B cell (primary cell): ENCODE measurements around the gene LTO1. TPM values are rescaled to one million over a fixed set of nuclear protein-coding genes. Genes with fewer than 3 reads are reported as not detected.

Source experiments
- ATAC-seq: fragments of 200-7000 bp; cut with Tn5 transposase; one replicate; pipeline ENCODE4 v1.10.0; 2021; ENCODE audit warnings: low read depth, mild to moderate bottlenecking, moderate number of reproducible peaks, moderate library complexity
- CTCF ChIA-PET: fragments of 350-600 bp; sonication (Branson Sonifier 250); formaldehyde crosslinking; loops from one replicate; lab custom pipeline; 2021; ENCODE audit warnings: antibody characterized with exemption, inconsistent platforms; lab: Charles Lee
- POLR2A ChIA-PET: fragments of 350-600 bp; sonication (Branson Sonifier 250); formaldehyde crosslinking; loops from one replicate; lab custom pipeline; 2021; ENCODE audit warnings: antibody characterized with exemption; lab: Charles Lee
- DNase-seq: peaks from one replicate; pipeline ENCODE4 v3.0.0; 2013
- H2AFZ ChIP-seq: 2 replicates; pipeline ENCODE4 v1.6.1; 2012; ENCODE audit warnings: mild to moderate bottlenecking, low read depth, low read length; ENCODE audit not compliant: insufficient read depth, poor library complexity, severe bottlenecking
- H3K27ac ChIP-seq, 2 donors: 1 replicate in 1 of 2; 2 replicates in 1 of 2; pipeline ENCODE4 v1.5.1; 2012 to 2013; ENCODE audit warnings: low read length in 2 of 2, mild to moderate bottlenecking in 2 of 2, moderate library complexity in 1 of 2
- H3K27me3 ChIP-seq, 4 experiments: fragments of 200-600 bp in 1 of 4; sonication (generic) in 1 of 4; replicated peaks in 1 of 4; 1 replicate in 2 of 4; 2 replicates in 2 of 4; pipeline versions ENCODE4 v1.6.1 to v1.7.0; 2013 to 2016; ENCODE audit warnings: low read length in 3 of 4, mild to moderate bottlenecking in 2 of 4, mixed read lengths in 1 of 4, moderate library complexity in 1 of 4; ENCODE audit not compliant: insufficient read depth in 4 of 4, control insufficient read depth in 3 of 4; ENCODE audit errors: control extremely low read depth in 1 of 4
- H3K36me3 ChIP-seq, 2 experiments: replicated peaks in 1 of 2; 1 replicate in 1 of 2; 2 replicates in 1 of 2; pipeline versions ENCODE4 v1.6.1 to v1.7.1; 2013; ENCODE audit warnings: low read length in 1 of 2; ENCODE audit not compliant: insufficient read depth in 2 of 2, control insufficient read depth in 1 of 2; ENCODE audit errors: control extremely low read depth in 1 of 2, extremely low read depth in 1 of 2
- H3K4me1 ChIP-seq, 2 donors: fragments of 200-600 bp in 1 of 2; sonication (generic) in 1 of 2; 1 replicate in 1 of 2; 2 replicates in 1 of 2; pipeline versions ENCODE4 v1.5.1 to v1.6.1; 2013 to 2017; ENCODE audit warnings: low read length in 2 of 2; ENCODE audit not compliant: control insufficient read depth in 2 of 2, insufficient read depth in 2 of 2
- H3K4me2 ChIP-seq: replicated peaks from 2 replicates; pipeline ENCODE3; 2012; ENCODE audit warnings: mild to moderate bottlenecking, low read depth, low read length; ENCODE audit not compliant: poor library complexity, severe bottlenecking
- H3K4me3 ChIP-seq, 5 experiments: fragments of 200-600 bp in 1 of 5; sonication (generic) in 1 of 5; 1 replicate in 3 of 5; 2 replicates in 2 of 5; pipeline versions ENCODE4 v1.5.1 to v1.7.0; 2011 to 2016; ENCODE audit warnings: low read length in 4 of 5, mild to moderate bottlenecking in 4 of 5, low read depth in 2 of 5, control low read depth in 1 of 5, moderate library complexity in 1 of 5; ENCODE audit not compliant: insufficient read depth in 1 of 5; ENCODE audit errors: control extremely low read depth in 1 of 5, extremely low read depth in 1 of 5
- H3K79me2 ChIP-seq: fragments of 200-600 bp; sonication (generic); one replicate; pipeline ENCODE4 v1.6.0; 2016; ENCODE audit warnings: low read length; ENCODE audit not compliant: control insufficient read depth, insufficient read depth
- H3K9ac ChIP-seq: fragments of 200-600 bp; sonication (generic); 2 replicates; pipeline ENCODE4 v1.6.1; 2017; ENCODE audit warnings: mild to moderate bottlenecking, low read length, moderate library complexity
- H3K9me3 ChIP-seq, 3 donors: one replicate each; pipeline versions ENCODE4 v1.6.1 to v1.7.1; 2013; ENCODE audit warnings: low read length in 2 of 3; ENCODE audit not compliant: control insufficient read depth in 2 of 3, insufficient read depth in 1 of 3; ENCODE audit errors: control extremely low read depth in 1 of 3
- H4K20me1 ChIP-seq: 2 replicates; pipeline ENCODE4 v1.6.0; 2012; ENCODE audit warnings: mild to moderate bottlenecking, low read length; ENCODE audit not compliant: insufficient read depth, control insufficient read depth, poor library complexity, severe bottlenecking
- H3K27ac Mint-ChIP-seq: one replicate; pipeline ENCODE4 v1.8.0; 2021; ENCODE audit warnings: mixed read lengths
- H3K27me3 Mint-ChIP-seq: one replicate; pipeline ENCODE4 v1.8.0; 2021; ENCODE audit warnings: mixed read lengths
- H3K4me1 Mint-ChIP-seq: one replicate; pipeline ENCODE4 v1.8.0; 2021; ENCODE audit warnings: mixed read lengths
- H3K4me3 Mint-ChIP-seq: one replicate; pipeline ENCODE4 v1.8.0; 2021; ENCODE audit warnings: mixed read lengths
- H3K9me3 Mint-ChIP-seq: one replicate; pipeline ENCODE4 v1.8.0; 2022; ENCODE audit warnings: mixed read lengths; ENCODE audit not compliant: insufficient read depth
- CTCF ChIP-seq: fragments of 200-600 bp; IDR thresholded peaks from one replicate; pipeline ENCODE4 v1.8.0; 2022; ENCODE audit warnings: antibody characterized with exemption, mild to moderate bottlenecking
- EZH2 ChIP-seq: IDR thresholded peaks from 2 replicates; pipeline ENCODE4 v1.6.1; 2012; ENCODE audit warnings: borderline replicate concordance, low read depth, mild to moderate bottlenecking, moderate library complexity, low read length; ENCODE audit not compliant: insufficient read depth, poor library complexity, severe bottlenecking
- WGBS: methylation state at CpG from one replicate; pipeline ENCODE4 v1.1.5; 2013; ENCODE audit warnings: missing lambda C conversion rate; ENCODE audit not compliant: insufficient coverage; 5-methylcytosine and 5-hydroxymethylcytosine counted together
- intact Hi-C: fragments of 100-400 bp; cut with micrococcal nuclease; formaldehyde crosslinking; loops from one replicate; pipeline ENCODE4 v1.10.0; 2022
- polyA plus RNA-seq: library from polyadenylated mRNA; depleted of rRNA; stranded (reverse); fragments of >200 nt; gene quantifications from 2 replicates; pipeline ENCODE4 v1.2.3, GENCODE V29; 2012
- total RNA-seq, 2 donors: library from RNA; stranded (reverse); fragments of 120-200 nt in 1 of 2; gene quantifications; 1 replicate in 1 of 2; 2 replicates in 1 of 2; pipeline versions ENCODE4 v1.2.3 to v1.2.4, GENCODE V29; 2013 to 2022

LTO1 gene
- total and polyA plus RNA-seq, 2 donors (not counting 1 experiment from before 2014, with no cell fraction given): 44.4 to 68.8 TPM

DNA sequence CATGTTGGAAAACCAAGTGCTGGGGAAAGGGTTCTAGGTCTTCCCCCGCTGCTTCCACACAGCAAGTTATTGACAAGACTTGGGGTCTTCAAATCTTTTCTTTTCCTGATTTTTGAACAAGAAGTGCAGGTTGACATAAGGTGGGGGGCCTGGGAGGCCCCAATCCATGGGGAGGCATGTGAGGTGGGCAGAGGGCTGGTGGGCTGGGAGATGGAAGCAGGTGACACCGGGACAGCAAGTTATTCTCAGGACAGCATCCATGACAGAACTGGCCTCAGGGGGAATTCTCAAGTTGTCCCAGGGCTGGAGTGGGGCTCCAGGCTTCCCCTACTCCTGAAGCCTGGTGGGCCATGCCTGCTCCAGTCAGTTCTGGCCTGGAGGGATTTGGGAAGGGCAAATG, 23.2 kb upstream of the LTO1 start:
- intact Hi-C loops: no loop called here
- no peaks in the 10 kb centered on the region for H4K20me1 ChIP-seq

GRCh38 chr11:69697861-69698260, 22.7 kb upstream of the LTO1 start:
- Mint-ChIP-seq H3K27ac (no peak overlapping the region), H3K9me3 (no peaks in the 10 kb centered on the region), H3K4me1 (peaks cover 9% of the 10 kb centered on the region), H3K4me3 (no peak overlapping the region), H3K27me3 (peaks cover 45% of the 10 kb centered on the region)
- intact Hi-C loops: no loop called here
- TF ChIP-seq CTCF: no peak
- no peak for TF ChIP-seq EZH2
- Histone ChIP-seq H3K4me3 (no peak overlapping the region), H3K36me3 (no peaks in the 10 kb centered on the region), H3K4me2 (no peak overlapping the region), H3K4me1 (peaks cover 15 to 20% of the 10 kb centered on the region in 2 donors), H4K20me1 (no peaks in the 10 kb centered on the region), H2AFZ (no peak overlapping the region), H3K27ac (no peak overlapping the region), H3K9ac (no peak overlapping the region), H3K27me3 (peaks cover 0 to 52% (median 24%) of the 10 kb centered on the region in 4 experiments), H3K9me3 (peaks cover 0 to under 1% (median 0%) of the 10 kb centered on the region in 3 donors), H3K79me2 (no peaks in the 10 kb centered on the region)
- ChIA-PET CTCF (no interaction called here), POLR2A (no interaction called here)
- WGBS: 85% methylated on average over 7 of the region's 10 CpGs
- DNase-seq (no peak), ATAC-seq (no peak)

More for the DNA sequence above, 23.2 kb upstream of the LTO1 start:
- Histone ChIP-seq H3K79me2 (no peaks in the 10 kb centered on the region), H3K36me3 (no peaks in the 10 kb centered on the region), H3K27me3 (peaks cover 0 to 57% (median 26%) of the 10 kb centered on the region in 4 experiments), H3K9me3 (peaks cover 0 to 5% (median 0%) of the 10 kb centered on the region in 3 donors), H3K9ac (no peak overlapping the region), H3K4me1 (peaks cover 20 to 25% of the 10 kb centered on the region in 2 donors), H3K4me2 (no peak overlapping the region), H3K4me3 (no peak overlapping the region), H2AFZ (no peak overlapping the region), H3K27ac (no peak overlapping the region)
- TF ChIP-seq EZH2 (no peak), CTCF (no peak)
- WGBS: 100% methylated on average over 2 of the region's 2 CpGs
- Mint-ChIP-seq H3K9me3 (no peaks in the 10 kb centered on the region), H3K27me3 (peaks cover 48% of the 10 kb centered on the region), H3K27ac (no peak overlapping the region), H3K4me3 (no peak overlapping the region), H3K4me1 (peaks cover 12% of the 10 kb centered on the region)
- DNase-seq: no peak
- ATAC-seq: no peak
- ChIA-PET POLR2A (no interaction called here), CTCF (interaction anchor here (1.4 kb wide), 1 partner anchor 12 kb away, joined by 3 read pairs; no protein-coding TSS in a partner anchor)
